ENCODE results near the gene LMAN1.

The LMAN1 gene

GRCh38 chr18:59354731-59355130 lies 4.3 kb downstream of the LMAN1 start:
- H3K36me3 ChIP-seq (ENCODE audit: control insufficient read depth, insufficient read depth, low read length): peaks cover 5% of the 10 kb centered on the region
- no peaks in the 10 kb centered on the region for H3K27me3 ChIP-seq (ENCODE audit: control insufficient read depth, insufficient read depth, low read length)
- no peak overlapping the region for H3K9ac ChIP-seq (ENCODE audit: low read length)
- no peak overlapping the region for H3K4me3 ChIP-seq (ENCODE audit: low read length)
- no peaks in the 10 kb centered on the region for H3K9me3 ChIP-seq (ENCODE audit: control insufficient read depth, low read length)
- H3K4me1 ChIP-seq (ENCODE audit: control insufficient read depth, insufficient read depth, low read length): no peaks in the 10 kb centered on the region

GRCh38 chr18:59353079-59353680 lies 5.9 kb downstream of the LMAN1 start:
- Histone ChIP-seq H3K36me3 (ENCODE audit: control insufficient read depth, insufficient read depth, low read length) (peaks cover 5% of the 10 kb centered on the region), H3K4me3 (ENCODE audit: low read length) (no peak overlapping the region), H3K9me3 (ENCODE audit: control insufficient read depth, low read length) (no peaks in the 10 kb centered on the region), H3K27me3 (ENCODE audit: control insufficient read depth, insufficient read depth, low read length) (no peaks in the 10 kb centered on the region), H3K9ac (ENCODE audit: low read length) (no peak overlapping the region), H3K4me1 (ENCODE audit: control insufficient read depth, insufficient read depth, low read length) (no peaks in the 10 kb centered on the region)

GRCh38 chr18:59352250-59352855 lies 6.7 kb downstream of the LMAN1 start:
- H3K4me3 ChIP-seq (ENCODE audit: low read length): no peak overlapping the region
- H3K36me3 ChIP-seq (ENCODE audit: control insufficient read depth, insufficient read depth, low read length): peaks cover 5% of the 10 kb centered on the region
- H3K4me1 ChIP-seq (ENCODE audit: control insufficient read depth, insufficient read depth, low read length): no peaks in the 10 kb centered on the region
- H3K9me3 ChIP-seq (ENCODE audit: control insufficient read depth, low read length): no peaks in the 10 kb centered on the region
- no peak overlapping the region for H3K9ac ChIP-seq (ENCODE audit: low read length)
- H3K27me3 ChIP-seq (ENCODE audit: control insufficient read depth, insufficient read depth, low read length): no peaks in the 10 kb centered on the region

- Histone ChIP-seq H3K27me3 (ENCODE audit: control insufficient read depth, insufficient read depth, low read length) (no peaks in the 10 kb centered on the region), H3K9me3 (ENCODE audit: control insufficient read depth, low read length) (no peaks in the 10 kb centered on the region), H3K4me1 (ENCODE audit: control insufficient read depth, insufficient read depth, low read length) (no peaks in the 10 kb centered on the region), H3K36me3 (ENCODE audit: control insufficient read depth, insufficient read depth, low read length) (peaks cover 5% of the 10 kb centered on the region), H3K9ac (ENCODE audit: low read length) (no peak overlapping the region), H3K4me3 (ENCODE audit: low read length) (no peak overlapping the region)
Measured at GRCh38 chr18:59345556-59345955, 13.5 kb downstream of the LMAN1 start.

GRCh38 chr18:59344996-59345395 lies 14.1 kb downstream of the LMAN1 start:
- no peaks in the 10 kb centered on the region for H3K4me1 ChIP-seq (ENCODE audit: control insufficient read depth, insufficient read depth, low read length)
- H3K36me3 ChIP-seq (ENCODE audit: control insufficient read depth, insufficient read depth, low read length): peaks cover 5% of the 10 kb centered on the region
- no peak overlapping the region for H3K4me3 ChIP-seq (ENCODE audit: low read length)
- H3K27me3 ChIP-seq (ENCODE audit: control insufficient read depth, insufficient read depth, low read length): no peaks in the 10 kb centered on the region
- H3K9ac ChIP-seq (ENCODE audit: low read length): no peak overlapping the region
- H3K9me3 ChIP-seq (ENCODE audit: control insufficient read depth, low read length): no peaks in the 10 kb centered on the region

- H3K9ac ChIP-seq (ENCODE audit: low read length): no peak overlapping the region
- H3K9me3 ChIP-seq (ENCODE audit: control insufficient read depth, low read length): no peaks in the 10 kb centered on the region
- no peaks in the 10 kb centered on the region for H3K4me1 ChIP-seq (ENCODE audit: control insufficient read depth, insufficient read depth, low read length)
- H3K27me3 ChIP-seq (ENCODE audit: control insufficient read depth, insufficient read depth, low read length): no peaks in the 10 kb centered on the region
- H3K36me3 ChIP-seq (ENCODE audit: control insufficient read depth, insufficient read depth, low read length): peaks cover 5% of the 10 kb centered on the region
- H3K4me3 ChIP-seq (ENCODE audit: low read length): no peak overlapping the region
Measured at GRCh38 chr18:59343926-59344325, 15.1 kb downstream of the LMAN1 start.

GRCh38 chr18:59340817-59341216 lies 18.2 kb downstream of the LMAN1 start:
- Histone ChIP-seq H3K9ac (ENCODE audit: low read length) (no peak overlapping the region), H3K4me3 (ENCODE audit: low read length) (no peak overlapping the region), H3K27me3 (ENCODE audit: control insufficient read depth, insufficient read depth, low read length) (no peaks in the 10 kb centered on the region), H3K9me3 (ENCODE audit: control insufficient read depth, low read length) (no peaks in the 10 kb centered on the region), H3K36me3 (ENCODE audit: control insufficient read depth, insufficient read depth, low read length) (peaks cover 5% of the 10 kb centered on the region), H3K4me1 (ENCODE audit: control insufficient read depth, insufficient read depth, low read length) (no peaks in the 10 kb centered on the region)

GRCh38 chr18:59340312-59340711 lies 18.8 kb downstream of the LMAN1 start:
- no peak overlapping the region for H3K9ac ChIP-seq (ENCODE audit: low read length)
- H3K9me3 ChIP-seq (ENCODE audit: control insufficient read depth, low read length): no peaks in the 10 kb centered on the region
- peaks cover under 1% of the 10 kb centered on the region for H3K36me3 ChIP-seq (ENCODE audit: control insufficient read depth, insufficient read depth, low read length)
- H3K4me3 ChIP-seq (ENCODE audit: low read length): no peak overlapping the region
- H3K27me3 ChIP-seq (ENCODE audit: control insufficient read depth, insufficient read depth, low read length): no peaks in the 10 kb centered on the region
- no peaks in the 10 kb centered on the region for H3K4me1 ChIP-seq (ENCODE audit: control insufficient read depth, insufficient read depth, low read length)

- no peak overlapping the region for H3K4me3 ChIP-seq (ENCODE audit: low read length)
- no peaks in the 10 kb centered on the region for H3K27me3 ChIP-seq (ENCODE audit: control insufficient read depth, insufficient read depth, low read length)
- no peaks in the 10 kb centered on the region for H3K9me3 ChIP-seq (ENCODE audit: control insufficient read depth, low read length)
- peaks cover 5% of the 10 kb centered on the region for H3K36me3 ChIP-seq (ENCODE audit: control insufficient read depth, insufficient read depth, low read length)
- H3K9ac ChIP-seq (ENCODE audit: low read length): no peak overlapping the region
- H3K4me1 ChIP-seq (ENCODE audit: control insufficient read depth, insufficient read depth, low read length): no peaks in the 10 kb centered on the region
Measured at GRCh38 chr18:59332986-59333385, 26.1 kb downstream of the LMAN1 start.

GRCh38 chr18:59328683-59329082 lies 30.4 kb downstream of the LMAN1 start:
- H3K9ac ChIP-seq (ENCODE audit: low read length): no peak overlapping the region
- H3K4me1 ChIP-seq (ENCODE audit: control insufficient read depth, insufficient read depth, low read length): no peaks in the 10 kb centered on the region
- H3K4me3 ChIP-seq (ENCODE audit: low read length): no peak overlapping the region
- peaks cover 11% of the 10 kb centered on the region for H3K36me3 ChIP-seq (ENCODE audit: control insufficient read depth, insufficient read depth, low read length)
- H3K9me3 ChIP-seq (ENCODE audit: control insufficient read depth, low read length): no peaks in the 10 kb centered on the region
- H3K27me3 ChIP-seq (ENCODE audit: control insufficient read depth, insufficient read depth, low read length): no peaks in the 10 kb centered on the region

- H3K4me3 ChIP-seq (ENCODE audit: low read length): no peak overlapping the region
- H3K4me1 ChIP-seq (ENCODE audit: control insufficient read depth, insufficient read depth, low read length): no peaks in the 10 kb centered on the region
- H3K9ac ChIP-seq (ENCODE audit: low read length): no peak overlapping the region
- no peaks in the 10 kb centered on the region for H3K27me3 ChIP-seq (ENCODE audit: control insufficient read depth, insufficient read depth, low read length)
- H3K9me3 ChIP-seq (ENCODE audit: control insufficient read depth, low read length): no peaks in the 10 kb centered on the region
- peaks cover 6% of the 10 kb centered on the region for H3K36me3 ChIP-seq (ENCODE audit: control insufficient read depth, insufficient read depth, low read length)
Measured at GRCh38 chr18:59325965-59326364, 33.1 kb downstream of the LMAN1 start.

- H3K9ac ChIP-seq (ENCODE audit: low read length): no peak overlapping the region
- H3K9me3 ChIP-seq (ENCODE audit: control insufficient read depth, low read length): no peaks in the 10 kb centered on the region
- peaks cover 6% of the 10 kb centered on the region for H3K36me3 ChIP-seq (ENCODE audit: control insufficient read depth, insufficient read depth, low read length)
- H3K27me3 ChIP-seq (ENCODE audit: control insufficient read depth, insufficient read depth, low read length): no peaks in the 10 kb centered on the region
- H3K4me3 ChIP-seq (ENCODE audit: low read length): no peak overlapping the region
- no peaks in the 10 kb centered on the region for H3K4me1 ChIP-seq (ENCODE audit: control insufficient read depth, insufficient read depth, low read length)
Measured at GRCh38 chr18:59324623-59324971, 34.5 kb downstream of the LMAN1 start.
